SH-SY5Y (cell line): Measurements from ENCODE around the gene RHBDD2.

Source experiments
- GATA2 ChIP-seq: IDR thresholded peaks from 2 replicates; pipeline ENCODE4 v1.6.1; 2011; ENCODE audit warnings: mild to moderate bottlenecking, low read depth, low read length
- GATA3 ChIP-seq: IDR thresholded peaks from 2 replicates; pipeline ENCODE4 v1.6.1; 2011; ENCODE audit warnings: low read depth, mild to moderate bottlenecking, low read length, moderate library complexity

GRCh38 chr7:75872073-75872782 is 6.6 kb upstream of the RHBDD2 start:
- TF ChIP-seq GATA3 (no peak), GATA2 (no peak)
